Panc1 (cell line): ENCODE measurements around the gene SEMA4D. TPM values are rescaled to one million over a fixed set of nuclear protein-coding genes. Genes with fewer than 3 reads are reported as not detected.

Experiments used
- ATAC-seq: fragments of 200-7000 bp; cut with Tn5 transposase; 2 replicates; pipeline ENCODE4 v1.9.1; 2020; ENCODE audit warnings: mild to moderate bottlenecking, moderate library complexity
- BruUV-seq: library from RNA; stranded (reverse); fragments of 400-500 nt; replicated peaks from 2 replicates; lab custom pipeline; 2021; lab: Mats Ljungman, UMichigan
- CTCF ChIA-PET: fragments of 300-600 bp; sonication (Branson Sonifier 250); formaldehyde crosslinking; loops from one replicate; lab custom pipeline; 2022; ENCODE audit warnings: antibody characterized with exemption; lab: Charles Lee
- POLR2A ChIA-PET: fragments of 300-600 bp; sonication (Branson Sonifier 250); formaldehyde crosslinking; loops from one replicate; lab custom pipeline; 2022; ENCODE audit warnings: antibody characterized with exemption; lab: Charles Lee
- DNase-seq: peaks from one replicate; pipeline ENCODE4 v3.0.0-alpha.2; 2010; ENCODE audit warnings: low read depth, low spot score
- H3K27ac ChIP-seq: 2 replicates; pipeline ENCODE4 v1.5.1; 2011; ENCODE audit warnings: mild to moderate bottlenecking, low read length, inconsistent platforms
- H3K27me3 ChIP-seq: fragments of 200-500 bp; sonication (Bioruptor generic); 2 replicates; pipeline ENCODE4 v1.6.0; 2014; ENCODE audit warnings: low read length, inconsistent platforms; ENCODE audit not compliant: control insufficient read depth, insufficient read depth
- H3K36me3 ChIP-seq: fragments of 200-500 bp; sonication (Bioruptor generic); 2 replicates; pipeline ENCODE4 v1.5.1; 2014; ENCODE audit warnings: inconsistent platforms, mild to moderate bottlenecking, low read length, moderate library complexity; ENCODE audit not compliant: control insufficient read depth, insufficient read depth
- H3K4me1 ChIP-seq: 2 replicates; pipeline ENCODE4 v1.5.1; 2011; ENCODE audit warnings: inconsistent platforms, mild to moderate bottlenecking, low read length, moderate library complexity; ENCODE audit not compliant: control insufficient read depth, insufficient read depth
- H3K4me3 ChIP-seq, 2 experiments: 2 replicates each; pipeline ENCODE4 v1.5.1; 2011 to 2012; ENCODE audit warnings: low read depth in 2 of 2, low read length in 2 of 2, mild to moderate bottlenecking in 2 of 2, inconsistent platforms in 1 of 2, moderate library complexity in 1 of 2
- H3K9me3 ChIP-seq: fragments of 200-500 bp; sonication (Bioruptor generic); 2 replicates; pipeline ENCODE4 v1.5.1; 2014; ENCODE audit warnings: low read depth, mild to moderate bottlenecking, inconsistent platforms, low read length, moderate library complexity; ENCODE audit not compliant: control insufficient read depth, insufficient read depth
- POLR2AphosphoS5 ChIP-seq: IDR thresholded peaks from 2 replicates; pipeline ENCODE4 v1.6.1; 2012; ENCODE audit warnings: mild to moderate bottlenecking, low read depth, low read length, moderate library complexity
- SIN3A ChIP-seq: IDR thresholded peaks from 2 replicates; pipeline ENCODE4 v1.6.1; 2012; ENCODE audit warnings: low read depth, mild to moderate bottlenecking, low read length, moderate library complexity, borderline replicate concordance; ENCODE audit not compliant: insufficient read depth
- TCF7L2 ChIP-seq: IDR thresholded peaks from 2 replicates; pipeline ENCODE4 v1.6.1; 2011; ENCODE audit warnings: mild to moderate bottlenecking, low read depth, low read length, inconsistent platforms
- in situ Hi-C: cut with HindIII; loops from 2 replicates; pipeline ENCODE4 v1.10.0; 2016; ENCODE audit warnings: low sequenced_read_pairs, low pct_unique_long_range_greater_than_20kb
- intact Hi-C: fragments of 100-400 bp; cut with micrococcal nuclease; formaldehyde crosslinking; loops from one replicate; pipeline ENCODE4 v1.10.0; 2022; ENCODE audit not compliant: unreplicated experiment
- total RNA-seq: library from RNA; stranded (reverse); gene quantifications from one replicate; pipeline ENCODE4 v1.2.1, GENCODE V29; 2021; ENCODE audit not compliant: unreplicated experiment
- TF ChIP-seq, protein P1 (sequence below), 2 experiments: IDR thresholded peaks; 2 replicates each; pipeline ENCODE4 v1.6.1; 2011 to 2012; ENCODE audit warnings: low read depth in 2 of 2, control low read depth in 1 of 2, low read length in 1 of 2, mild to moderate bottlenecking in 1 of 2, moderate library complexity in 1 of 2; ENCODE audit not compliant: insufficient read depth in 1 of 2
- TF ChIP-seq, protein P2 (sequence below): fragments of 450-650 bp; IDR thresholded peaks from 2 replicates; pipeline ENCODE4 v1.5.1; 2017; ENCODE audit warnings: mild to moderate bottlenecking

The SEMA4D gene
- total RNA-seq, 1 experiment from 2014 or later, result 6.5 TPM

DNA sequence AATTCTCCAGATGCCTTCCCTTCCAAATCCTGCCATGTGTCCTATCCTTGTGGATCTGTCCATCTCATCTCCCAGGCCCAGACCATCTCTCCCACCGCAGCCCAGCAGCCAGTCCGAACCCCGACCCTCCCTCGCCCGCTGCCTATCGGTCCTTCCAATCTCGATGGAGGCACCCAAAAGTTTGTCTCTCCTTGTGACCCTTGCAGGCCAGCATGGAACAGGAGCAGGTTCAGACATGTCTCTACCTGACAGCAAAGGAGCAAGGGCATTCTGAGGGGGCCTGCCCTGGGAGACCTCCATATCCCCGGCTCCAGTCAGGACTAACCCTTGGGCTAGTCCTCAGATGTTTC lies 51.0 kb downstream of the SEMA4D start:
- intact Hi-C loops, result no loop called here
- Histone ChIP-seq H3K36me3 (no peaks in the 10 kb centered on the region), H3K9me3 (no peaks in the 10 kb centered on the region), H3K27ac (no peak overlapping the region), H3K4me3 (no peak overlapping the region), H3K4me1 (no peaks in the 10 kb centered on the region), H3K27me3 (no peaks in the 10 kb centered on the region)
- ChIA-PET POLR2A (no interaction called here), CTCF (no interaction called here)
- no TSS peak for BruUV-seq
- DNase-seq (no peak), ATAC-seq (no peak)
- TF ChIP-seq TCF7L2 (no peak), POLR2AphosphoS5 (no peak), SIN3A (no peak)
- TF ChIP-seq, protein P1, sequence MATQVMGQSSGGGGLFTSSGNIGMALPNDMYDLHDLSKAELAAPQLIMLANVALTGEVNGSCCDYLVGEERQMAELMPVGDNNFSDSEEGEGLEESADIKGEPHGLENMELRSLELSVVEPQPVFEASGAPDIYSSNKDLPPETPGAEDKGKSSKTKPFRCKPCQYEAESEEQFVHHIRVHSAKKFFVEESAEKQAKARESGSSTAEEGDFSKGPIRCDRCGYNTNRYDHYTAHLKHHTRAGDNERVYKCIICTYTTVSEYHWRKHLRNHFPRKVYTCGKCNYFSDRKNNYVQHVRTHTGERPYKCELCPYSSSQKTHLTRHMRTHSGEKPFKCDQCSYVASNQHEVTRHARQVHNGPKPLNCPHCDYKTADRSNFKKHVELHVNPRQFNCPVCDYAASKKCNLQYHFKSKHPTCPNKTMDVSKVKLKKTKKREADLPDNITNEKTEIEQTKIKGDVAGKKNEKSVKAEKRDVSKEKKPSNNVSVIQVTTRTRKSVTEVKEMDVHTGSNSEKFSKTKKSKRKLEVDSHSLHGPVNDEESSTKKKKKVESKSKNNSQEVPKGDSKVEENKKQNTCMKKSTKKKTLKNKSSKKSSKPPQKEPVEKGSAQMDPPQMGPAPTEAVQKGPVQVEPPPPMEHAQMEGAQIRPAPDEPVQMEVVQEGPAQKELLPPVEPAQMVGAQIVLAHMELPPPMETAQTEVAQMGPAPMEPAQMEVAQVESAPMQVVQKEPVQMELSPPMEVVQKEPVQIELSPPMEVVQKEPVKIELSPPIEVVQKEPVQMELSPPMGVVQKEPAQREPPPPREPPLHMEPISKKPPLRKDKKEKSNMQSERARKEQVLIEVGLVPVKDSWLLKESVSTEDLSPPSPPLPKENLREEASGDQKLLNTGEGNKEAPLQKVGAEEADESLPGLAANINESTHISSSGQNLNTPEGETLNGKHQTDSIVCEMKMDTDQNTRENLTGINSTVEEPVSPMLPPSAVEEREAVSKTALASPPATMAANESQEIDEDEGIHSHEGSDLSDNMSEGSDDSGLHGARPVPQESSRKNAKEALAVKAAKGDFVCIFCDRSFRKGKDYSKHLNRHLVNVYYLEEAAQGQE (IDR thresholded peaks at IDR 0.05; ENCODE audit: insufficient read depth in 1 of 2, low read depth in 2 of 2, low read length in 1 of 2), result no peak
- TF ChIP-seq, protein P2, sequence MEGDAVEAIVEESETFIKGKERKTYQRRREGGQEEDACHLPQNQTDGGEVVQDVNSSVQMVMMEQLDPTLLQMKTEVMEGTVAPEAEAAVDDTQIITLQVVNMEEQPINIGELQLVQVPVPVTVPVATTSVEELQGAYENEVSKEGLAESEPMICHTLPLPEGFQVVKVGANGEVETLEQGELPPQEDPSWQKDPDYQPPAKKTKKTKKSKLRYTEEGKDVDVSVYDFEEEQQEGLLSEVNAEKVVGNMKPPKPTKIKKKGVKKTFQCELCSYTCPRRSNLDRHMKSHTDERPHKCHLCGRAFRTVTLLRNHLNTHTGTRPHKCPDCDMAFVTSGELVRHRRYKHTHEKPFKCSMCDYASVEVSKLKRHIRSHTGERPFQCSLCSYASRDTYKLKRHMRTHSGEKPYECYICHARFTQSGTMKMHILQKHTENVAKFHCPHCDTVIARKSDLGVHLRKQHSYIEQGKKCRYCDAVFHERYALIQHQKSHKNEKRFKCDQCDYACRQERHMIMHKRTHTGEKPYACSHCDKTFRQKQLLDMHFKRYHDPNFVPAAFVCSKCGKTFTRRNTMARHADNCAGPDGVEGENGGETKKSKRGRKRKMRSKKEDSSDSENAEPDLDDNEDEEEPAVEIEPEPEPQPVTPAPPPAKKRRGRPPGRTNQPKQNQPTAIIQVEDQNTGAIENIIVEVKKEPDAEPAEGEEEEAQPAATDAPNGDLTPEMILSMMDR, result no peak
- in situ Hi-C loops, result no loop called here

DNA sequence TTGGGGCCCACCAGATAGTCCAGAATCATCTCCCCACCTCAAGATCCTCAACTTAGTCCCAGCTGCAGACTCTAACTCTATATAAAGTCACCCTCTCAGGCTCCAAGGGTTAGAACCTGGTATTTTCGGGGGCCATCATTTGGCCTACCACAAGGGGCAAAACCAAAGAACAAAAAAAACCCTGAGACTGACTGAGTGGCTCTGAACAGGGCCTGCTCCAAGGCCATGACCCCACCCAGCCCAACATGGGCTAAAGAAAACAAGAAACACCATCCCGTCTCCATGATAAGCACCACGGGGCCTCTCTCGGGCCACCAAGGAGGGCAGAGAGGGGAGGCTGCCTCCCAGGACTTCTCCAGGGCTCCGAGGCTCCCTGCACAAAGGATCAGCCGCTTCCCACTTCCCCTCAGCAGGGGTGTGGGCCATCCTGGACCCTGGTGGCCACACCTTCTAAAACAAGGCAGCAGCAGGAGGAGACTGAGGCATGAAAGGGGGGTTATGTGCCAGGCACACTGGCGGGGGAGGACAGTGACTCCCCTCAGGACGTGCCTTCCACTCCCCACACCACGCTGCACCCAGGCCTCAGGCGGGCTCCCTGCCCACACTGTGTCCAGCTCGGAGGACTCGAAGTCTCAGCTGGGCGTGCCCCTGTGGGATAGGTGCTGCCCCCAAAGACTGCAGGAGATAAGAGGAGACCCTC lies 51.5 kb downstream of the SEMA4D start:
- Histone ChIP-seq H3K27ac (no peak overlapping the region), H3K4me3 (no peak overlapping the region), H3K36me3 (no peaks in the 10 kb centered on the region), H3K9me3 (no peaks in the 10 kb centered on the region), H3K4me1 (no peaks in the 10 kb centered on the region), H3K27me3 (no peaks in the 10 kb centered on the region)
- TF ChIP-seq SIN3A, result no peak
- TF ChIP-seq, protein P2, result no peak
- BruUV-seq, result no TSS peak
- DNase-seq (no peak), ATAC-seq (no peak)
- intact Hi-C loops, result no loop called here
- POLR2A ChIA-PET, result no interaction called here
- in situ Hi-C loops, result no loop called here
- CTCF ChIA-PET, result no interaction called here
